Measurements from ENCODE around the gene CHN2. TPM values are rescaled to one million over a fixed set of nuclear protein-coding genes. Genes with fewer than 3 reads are reported as not detected.
"Not testable (repeated sequence)": the region's sequence is repeated elsewhere in the genome, so short reads cannot be mapped to it uniquely, and the experiment has no call there.

The CHN2 gene
- total RNA-seq, 1 experiment from 2014 or later, result 2.1 TPM

- CTCF ChIA-PET; H2AFZ ChIP-seq (ENCODE audit: low read depth, low read length, poor library complexity, severe bottlenecking); H3K4me2 ChIP-seq (ENCODE audit: low read length); POLR2A ChIA-PET; H3K27me3 ChIP-seq (ENCODE audit: insufficient read depth, low read length); H3K79me2 ChIP-seq (ENCODE audit: insufficient read depth, low read length); RAD21 ChIA-PET (ENCODE audit: low non-redundant PET in 1 of 2, low total read pairs in 2 of 2, uncharacterized antibody in 2 of 2, unreplicated experiment in 2 of 2); H3K27ac ChIP-seq (ENCODE audit: low read depth, low read length); H4K20me1 ChIP-seq (ENCODE audit: insufficient read depth); DNase-seq (ENCODE audit: low read depth, low spot score); H3K9ac ChIP-seq (ENCODE audit: low read length); H3K9me2 ChIP-seq (ENCODE audit: insufficient read depth); H3K9me3 ChIP-seq (ENCODE audit: control insufficient read depth in 1 of 2, insufficient read depth in 1 of 2, low read depth in 1 of 2, low read length in 2 of 2); H3K4me3 ChIP-seq (replicated peaks in 1 of 2; ENCODE audit: low read depth in 1 of 2, low read length in 2 of 2); BruUV-seq (replicated peaks); H3K4me1 ChIP-seq (ENCODE audit: control insufficient read depth in 1 of 2, insufficient read depth in 2 of 2, low read length in 2 of 2); H3K36me3 ChIP-seq (ENCODE audit: control insufficient read depth in 1 of 2, insufficient read depth in 2 of 2, low read length in 2 of 2); intact Hi-C loops (cut with micrococcal nuclease); ATAC-seq: not testable (repeated sequence)
These were observed 69.1 kb downstream of the CHN2 start for GRCh38 chr7:29263601-29264207.

GRCh38 chr7:29265208-29265923 is 70.8 kb downstream of the CHN2 start:
- POLR2A ChIA-PET, result no interaction called here

More at GRCh38 chr7:29265208-29265923, 70.8 kb downstream of the CHN2 start:
- no peaks in the 10 kb centered on the region for H3K79me2 ChIP-seq (ENCODE audit: insufficient read depth, low read length)
- no peak overlapping the region for H3K27ac ChIP-seq (ENCODE audit: low read depth, low read length)
- H3K9ac ChIP-seq (ENCODE audit: low read length), result no peak overlapping the region
- no peaks in the 10 kb centered on the region for H3K9me2 ChIP-seq (ENCODE audit: insufficient read depth)
- DNase-seq (ENCODE audit: low read depth, low spot score) (no peak), ATAC-seq (no peak)
- H3K4me3 ChIP-seq (replicated peaks in 1 of 2; ENCODE audit: low read depth in 1 of 2, low read length in 2 of 2), result no peak overlapping the region
- intact Hi-C loops (cut with micrococcal nuclease), result no loop called here
- TF ChIP-seq MAX (IDR thresholded peaks at IDR 0.05), result no peak
- TF ChIP-seq ELF1 (IDR thresholded peaks at IDR 0.05; ENCODE audit: borderline replicate concordance, low read depth), result no peak
- no peak for TF ChIP-seq EZH2phosphoT487 (IDR thresholded peaks at IDR 0.05; ENCODE audit: borderline replicate concordance)
- no peak for TF ChIP-seq CEBPB (IDR thresholded peaks at IDR 0.05; ENCODE audit: low read depth)
- TF ChIP-seq EZH2 (IDR thresholded peaks at IDR 0.05), result no peak
- no peak for TF ChIP-seq EGR1 (IDR thresholded peaks at IDR 0.05; ENCODE audit: low read depth)
- TF ChIP-seq ATF3 (IDR thresholded peaks at IDR 0.05), result no peak
- no peak for TF ChIP-seq CBX3 (IDR thresholded peaks at IDR 0.05; ENCODE audit: low read depth)
- no peak for TF ChIP-seq RAD21 (IDR thresholded peaks at IDR 0.05; ENCODE audit: low read depth)
- TF ChIP-seq YY1 (IDR thresholded peaks at IDR 0.05; ENCODE audit: extremely low read depth, insufficient replicate concordance, low read depth, low read length), result no peak
- TF ChIP-seq POLR2A (IDR thresholded peaks at IDR 0.05; ENCODE audit: borderline replicate concordance, extremely low read depth, insufficient read depth, insufficient read length), result no peak
- TF ChIP-seq SIN3A (IDR thresholded peaks at IDR 0.05; ENCODE audit: low read depth), result no peak
- no peak overlapping the region for H2AFZ ChIP-seq (ENCODE audit: low read depth, low read length, poor library complexity, severe bottlenecking)
- peaks cover 4% of the 10 kb centered on the region; the same call in 1 of the 2 replicates for H3K27me3 ChIP-seq (ENCODE audit: insufficient read depth, low read length)
- BruUV-seq (replicated peaks), result no TSS peak
- H3K4me2 ChIP-seq (ENCODE audit: low read length), result peak overlapping the region; percentile 3; the same call in 1 of the 2 replicates
- no peaks in the 10 kb centered on the region for H3K9me3 ChIP-seq (ENCODE audit: control insufficient read depth in 1 of 2, insufficient read depth in 1 of 2, low read depth in 1 of 2, low read length in 2 of 2)
- peaks cover 4 to 5% of the 10 kb centered on the region in 2 experiments; a peak in 3 of 4 replicates for H3K4me1 ChIP-seq (ENCODE audit: control insufficient read depth in 1 of 2, insufficient read depth in 2 of 2, low read length in 2 of 2)
- no peaks in the 10 kb centered on the region for H3K36me3 ChIP-seq (ENCODE audit: control insufficient read depth in 1 of 2, insufficient read depth in 2 of 2, low read length in 2 of 2)
- ChIA-PET CTCF (no interaction called here), RAD21 (ENCODE audit: low non-redundant PET in 1 of 2, low total read pairs in 2 of 2, uncharacterized antibody in 2 of 2, unreplicated experiment in 2 of 2) (no interaction called here)
- H4K20me1 ChIP-seq (ENCODE audit: insufficient read depth), result no peaks in the 10 kb centered on the region

Data from HCT116 (cell line).